OCI-LY7 (cell line): ENCODE results near the gene MRPS6. TPM values are rescaled to one million over a fixed set of nuclear protein-coding genes. Genes with fewer than 3 reads are reported as not detected.

Experiments used
- BruUV-seq: library from RNA; stranded (reverse); fragments of 400-500 nt; replicated peaks from 2 replicates; lab custom pipeline; 2021; lab: Mats Ljungman, UMichigan
- CTCF ChIA-PET: fragments of 300-600 bp; sonication (Branson Sonifier 250); formaldehyde crosslinking; loops from one replicate; lab custom pipeline; 2022; ENCODE audit warnings: antibody characterized with exemption; ENCODE audit not compliant: unreplicated experiment; lab: Charles Lee
- POLR2A ChIA-PET: fragments of 300-600 bp; sonication (Branson Sonifier 250); formaldehyde crosslinking; loops from one replicate; lab custom pipeline; 2022; ENCODE audit warnings: antibody characterized with exemption; lab: Charles Lee
- DNase-seq: peaks from one replicate; pipeline ENCODE4 v3.0.0-alpha.2; 2015; ENCODE audit warnings: low spot score
- H2AFZ ChIP-seq: fragments of 200-600 bp; sonication (generic), shearing (Covaris generic); 2 replicates; pipeline ENCODE4 v1.6.1; 2014; ENCODE audit warnings: mild to moderate bottlenecking, antibody characterized with exemption, low read length, moderate library complexity
- H3K27ac ChIP-seq: fragments of 200-600 bp; sonication (generic); 2 replicates; pipeline ENCODE4 v1.5.1; 2014; ENCODE audit warnings: mixed run types, low read depth, mild to moderate bottlenecking, moderate library complexity, low read length, inconsistent platforms; ENCODE audit not compliant: poor library complexity, severe bottlenecking
- H3K36me3 ChIP-seq: fragments of 200-600 bp; sonication (generic); 2 replicates; pipeline ENCODE4 v1.6.1; 2014; ENCODE audit warnings: mild to moderate bottlenecking, antibody characterized with exemption, low read length, moderate library complexity, mixed read lengths; ENCODE audit not compliant: insufficient read depth
- H3K4me1 ChIP-seq: fragments of 200-600 bp; sonication (generic); 2 replicates; pipeline ENCODE4 v1.5.1; 2014; ENCODE audit warnings: mild to moderate bottlenecking, low read length; ENCODE audit not compliant: insufficient read depth, poor library complexity, severe bottlenecking
- H3K4me2 ChIP-seq: fragments of 200-600 bp; sonication (generic); 2 replicates; pipeline ENCODE4 v1.6.1; 2014; ENCODE audit warnings: mild to moderate bottlenecking, low read length
- H3K4me3 ChIP-seq: fragments of 200-600 bp; sonication (generic); 2 replicates; pipeline ENCODE4 v1.5.1; 2014; ENCODE audit warnings: mild to moderate bottlenecking, low read depth, low read length; ENCODE audit not compliant: poor library complexity, severe bottlenecking
- H3K79me2 ChIP-seq: fragments of 200-600 bp; sonication (generic); 2 replicates; pipeline ENCODE4 v1.6.1; 2016; ENCODE audit warnings: low read depth, mild to moderate bottlenecking, low read length, moderate library complexity, mixed read lengths; ENCODE audit not compliant: insufficient read depth
- H3K9me2 ChIP-seq: fragments of 200-600 bp; sonication (generic); 2 replicates; pipeline ENCODE4 v1.6.1; 2016; ENCODE audit warnings: mild to moderate bottlenecking, low read length, mixed read lengths; ENCODE audit not compliant: insufficient read depth
- H3K9me3 ChIP-seq: fragments of 200-600 bp; sonication (generic); 2 replicates; pipeline ENCODE4 v1.6.1; 2014; ENCODE audit warnings: mild to moderate bottlenecking, mixed run types, low read length, mixed read lengths
- H4K20me1 ChIP-seq: fragments of 200-600 bp; sonication (generic); 2 replicates; pipeline ENCODE4 v1.6.1; 2014; ENCODE audit warnings: mild to moderate bottlenecking, antibody characterized with exemption, low read length, moderate library complexity, mixed read lengths; ENCODE audit not compliant: insufficient read depth
- CTCF ChIP-seq: fragments of 200-600 bp; sonication (generic); conservative IDR thresholded peaks from 2 replicates; pipeline ENCODE4 v1.5.1; 2014; ENCODE audit warnings: mild to moderate bottlenecking, antibody characterized with exemption, low read length, moderate library complexity, mixed read lengths
- EZH2phosphoT487 ChIP-seq: fragments of 200-600 bp; sonication (generic); IDR thresholded peaks from 2 replicates; pipeline ENCODE4 v1.6.1; 2018; ENCODE audit warnings: low read depth, borderline replicate concordance, mild to moderate bottlenecking, mixed run types, antibody characterized with exemption, low read length, moderate library complexity, mixed read lengths
- intact Hi-C: fragments of 100-400 bp; cut with micrococcal nuclease; formaldehyde crosslinking; loops from one replicate; pipeline ENCODE4 v1.10.0; 2022; ENCODE audit not compliant: unreplicated experiment
- total RNA-seq, 2 experiments: library from RNA; depleted of rRNA in 1 of 2; stranded (reverse); fragments of >200 nt in 1 of 2; shearing (Covaris generic) in 1 of 2; gene quantifications; 2 replicates each; pipeline ENCODE4 v1.2.3, GENCODE V29; 2014 to 2022

MRPS6 gene
- total RNA-seq, 2 experiments from 2014 or later, result 20.9 to 56.1 TPM

DNA sequence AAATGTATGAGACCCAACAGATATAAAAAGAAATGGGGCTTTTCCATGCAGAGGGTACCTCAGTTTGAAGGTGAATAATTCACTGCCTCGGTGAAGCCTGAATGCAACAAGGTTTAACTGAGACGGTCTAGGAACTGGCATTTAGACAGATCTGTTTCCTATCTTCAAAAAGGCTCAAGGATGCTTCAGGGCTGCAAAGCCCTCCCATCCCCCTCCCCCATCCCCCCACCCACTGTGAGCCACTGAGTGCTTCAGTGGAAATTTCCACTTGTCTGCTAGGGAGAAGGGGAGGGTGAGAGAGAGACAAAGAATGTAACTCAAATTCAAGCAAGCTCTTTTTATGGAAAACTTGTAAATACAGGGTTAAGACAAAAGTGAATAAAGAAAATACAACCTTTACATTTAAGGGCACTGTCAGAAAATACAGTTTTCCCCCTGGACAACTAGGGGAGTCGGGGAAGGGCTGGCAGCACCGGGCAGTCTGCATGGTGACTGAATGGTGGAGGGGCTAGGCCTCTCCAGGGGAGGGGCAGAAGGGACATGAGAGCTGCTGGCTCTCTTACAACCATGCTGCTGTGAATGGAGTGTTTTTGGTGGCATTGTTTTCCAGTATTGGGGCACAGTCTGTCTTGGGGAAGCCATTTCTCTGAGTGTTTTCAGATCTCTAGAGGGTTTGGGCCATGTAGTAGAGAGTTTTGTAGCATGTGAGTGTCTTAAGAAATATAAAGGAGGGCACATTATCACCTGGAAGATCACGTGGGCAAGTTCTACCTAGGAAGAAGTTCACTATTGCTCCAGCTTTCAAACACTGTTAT, 56.7 kb downstream of the MRPS6 start:
- H3K79me2 ChIP-seq, result no peaks in the 10 kb centered on the region; the same call in 1 of the 2 replicates
- intact Hi-C loops, result no loop called here
- POLR2A ChIA-PET, result interaction anchor here (0.5 kb wide), 1 partner anchor 197 kb away, joined by 3 read pairs; no protein-coding TSS in a partner anchor
- CTCF ChIA-PET, result no interaction called here
- peak overlapping the region; percentile 50 for H3K4me2 ChIP-seq
- H3K4me3 ChIP-seq, result no peak overlapping the region
- H3K9me3 ChIP-seq, result no peaks in the 10 kb centered on the region
- TF ChIP-seq CTCF, result no peak
- TF ChIP-seq EZH2phosphoT487, result no peak
- peaks cover 20% of the 10 kb centered on the region for H3K4me1 ChIP-seq
- no peak overlapping the region for H2AFZ ChIP-seq
- no peaks in the 10 kb centered on the region for H4K20me1 ChIP-seq
- no peaks in the 10 kb centered on the region for H3K9me2 ChIP-seq
- no peak overlapping the region for H3K27ac ChIP-seq
- BruUV-seq, result no TSS peak
- peaks cover 71% of the 10 kb centered on the region for H3K36me3 ChIP-seq
- DNase-seq, result peak; percentile 31

DNA sequence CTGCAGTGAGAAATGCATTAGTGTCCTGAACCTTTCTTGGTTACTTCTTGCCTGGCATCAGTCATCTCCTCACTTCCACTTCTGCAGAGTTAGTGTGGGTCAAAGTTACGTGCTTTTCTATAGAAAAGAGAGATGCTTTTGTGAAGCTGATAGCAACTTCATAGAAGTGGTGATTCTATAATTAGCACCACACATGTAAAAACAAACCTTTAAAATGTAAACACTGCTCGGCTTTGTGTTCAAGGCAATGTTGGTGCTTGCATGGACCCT, 57.3 kb downstream of the MRPS6 start:
- no peak overlapping the region for H3K27ac ChIP-seq
- no TSS peak for BruUV-seq
- intact Hi-C loops, result no loop called here
- peaks cover 20% of the 10 kb centered on the region for H3K4me1 ChIP-seq
- H3K4me2 ChIP-seq, result peak overlapping the region; percentile 50; the same call in 1 of the 2 replicates
- peaks cover 71% of the 10 kb centered on the region for H3K36me3 ChIP-seq
- POLR2A ChIA-PET, result interaction anchor here (0.5 kb wide), 1 partner anchor 1130 kb away, joined by 5 read pairs; no protein-coding TSS in a partner anchor
- H4K20me1 ChIP-seq, result no peaks in the 10 kb centered on the region
- no peaks in the 10 kb centered on the region for H3K9me3 ChIP-seq
- no peaks in the 10 kb centered on the region; the same call in 1 of the 2 replicates for H3K79me2 ChIP-seq
- H3K9me2 ChIP-seq, result no peaks in the 10 kb centered on the region
- CTCF ChIA-PET, result no interaction called here
- no peak overlapping the region for H3K4me3 ChIP-seq
- TF ChIP-seq EZH2phosphoT487 (no peak), CTCF (no peak)
- no peak for DNase-seq
- H2AFZ ChIP-seq, result no peak overlapping the region

DNA sequence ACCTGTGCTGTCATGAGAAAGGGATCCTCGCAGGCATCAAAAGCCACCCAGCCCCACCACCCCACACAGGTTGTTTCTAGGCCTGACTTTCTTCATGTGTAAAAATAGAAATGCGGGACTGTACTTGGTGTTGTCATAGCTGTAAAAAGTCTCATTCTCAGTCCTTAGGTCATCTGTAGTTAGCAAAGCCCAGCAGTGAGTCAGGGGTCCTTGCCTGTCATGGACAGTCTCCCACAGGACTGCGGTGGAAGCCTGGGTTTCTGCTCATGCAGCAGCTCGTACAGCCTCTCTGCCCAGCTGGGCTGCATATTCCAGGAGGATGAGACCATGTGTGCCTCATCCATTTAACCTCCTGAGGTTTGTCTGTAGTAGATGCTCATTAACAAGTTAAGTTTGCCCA, 58.2 kb downstream of the MRPS6 start:
- POLR2A ChIA-PET, result no interaction called here

More for the DNA sequence above, 58.2 kb downstream of the MRPS6 start:
- no peaks in the 10 kb centered on the region for H4K20me1 ChIP-seq
- DNase-seq, result no peak
- H3K79me2 ChIP-seq, result no peaks in the 10 kb centered on the region; the same call in 1 of the 2 replicates
- no peak overlapping the region for H3K27ac ChIP-seq
- peaks cover 20% of the 10 kb centered on the region for H3K4me1 ChIP-seq
- H3K9me3 ChIP-seq, result no peaks in the 10 kb centered on the region
- intact Hi-C loops, result no loop called here
- no TSS peak for BruUV-seq
- CTCF ChIA-PET, result no interaction called here
- no peak overlapping the region for H3K4me3 ChIP-seq
- H2AFZ ChIP-seq, result no peak overlapping the region
- H3K4me2 ChIP-seq, result no peak overlapping the region
- TF ChIP-seq CTCF, result no peak
- no peak for TF ChIP-seq EZH2phosphoT487
- no peaks in the 10 kb centered on the region for H3K9me2 ChIP-seq
- H3K36me3 ChIP-seq, result peaks cover 67% of the 10 kb centered on the region
